HepG2 (cell line): ENCODE results near the gene PIP4K2B.

ENCODE experiments used
- AKAP8 ChIP-seq: sonication (generic); formaldehyde crosslinking; IDR thresholded peaks from 2 replicates; pipeline ENCODE4 v1.5.1; 2020; ENCODE audit warnings: mild to moderate bottlenecking, missing genetic modification reagents
- CTCF ChIP-seq: sonication (generic); formaldehyde crosslinking; IDR thresholded peaks from 2 replicates; pipeline ENCODE4 v1.5.0; 2020; ENCODE audit warnings: mild to moderate bottlenecking, missing genetic modification reagents, moderate library complexity
- TAF1 ChIP-seq: sonication (generic); formaldehyde crosslinking; IDR thresholded peaks from 2 replicates; pipeline ENCODE4 v1.4.0; 2020; ENCODE audit warnings: missing genetic modification reagents
- ZNF513 ChIP-seq: sonication (generic); formaldehyde crosslinking; conservative IDR thresholded peaks from 2 replicates; pipeline ENCODE4 v1.5.0; 2020; ENCODE audit warnings: missing genetic modification reagents
- ZNF747 ChIP-seq: sonication (generic); formaldehyde crosslinking; IDR thresholded peaks from 2 replicates; pipeline ENCODE4 v1.8.1; 2023; ENCODE audit warnings: missing genetic modification reagents, mild to moderate bottlenecking, borderline replicate concordance

- TF ChIP-seq TAF1 (CRISPR knock-in tag) (no peak), ZNF513 (CRISPR knock-in tag) (no peak), ZNF747 (no peak), AKAP8 (CRISPR knock-in tag) (no peak), CTCF (CRISPR knock-in tag) (no peak)
Observed at GRCh38 chr17:38720941-38721340, 78.4 kb downstream of the PIP4K2B start.
